Heart left ventricle (tissue), 16 donors: Measurements from ENCODE around the gene CXXC4. TPM values are rescaled to one million over a fixed set of nuclear protein-coding genes. Genes with fewer than 3 reads are reported as not detected.

ENCODE experiments used
- ATAC-seq, 4 donors: fragments of 200-7000 bp; cut with Tn5 transposase; one replicate each; pipeline ENCODE4 v1.9.1; 2020 to 2022; ENCODE audit warnings: moderate library complexity in 4 of 4, mild to moderate bottlenecking in 3 of 4, moderate number of reproducible peaks in 1 of 4
- DNase-seq, 5 donors: peaks; one replicate each; pipeline ENCODE4 v3.0.0-alpha.2; 2020
- H3K27ac ChIP-seq, 12 donors: fragments of 200-600 bp; sonication (generic) in 4 of 12; one replicate each; pipeline versions ENCODE4 v1.5.0 to v1.8.0; 2016 to 2022; ENCODE audit warnings: mild to moderate bottlenecking in 2 of 12
- H3K27me3 ChIP-seq, 9 donors: fragments of 200-600 bp; sonication (generic) in 2 of 9; one replicate each; pipeline versions ENCODE4 v1.5.1 to v1.8.0; 2016 to 2022; ENCODE audit warnings: mild to moderate bottlenecking in 3 of 9
- H3K36me3 ChIP-seq, 9 donors: fragments of 200-600 bp; sonication (generic) in 2 of 9; one replicate each; pipeline versions ENCODE4 v1.5.0 to v1.8.0; 2018 to 2022; ENCODE audit warnings: mild to moderate bottlenecking in 2 of 9
- H3K4me1 ChIP-seq, 12 donors: fragments of 200-600 bp; sonication (generic) in 4 of 12; one replicate each; pipeline versions ENCODE4 v1.5.0 to v1.8.0; 2016 to 2022; ENCODE audit warnings: mild to moderate bottlenecking in 3 of 12
- H3K4me3 ChIP-seq, 12 donors: fragments of 200-600 bp; sonication (generic) in 4 of 12; one replicate each; pipeline versions ENCODE4 v1.5.0 to v1.8.0; 2017 to 2022; ENCODE audit warnings: mild to moderate bottlenecking in 9 of 12, moderate library complexity in 4 of 12
- H3K9me3 ChIP-seq, 12 donors: fragments of 200-600 bp; sonication (generic) in 4 of 12; one replicate each; pipeline versions ENCODE4 v1.5.0 to v1.8.0; 2016 to 2022; ENCODE audit warnings: mild to moderate bottlenecking in 1 of 12
- CTCF ChIP-seq, 12 donors: fragments of 200-600 bp; sonication (generic) in 4 of 12; IDR thresholded peaks; one replicate each; pipeline versions ENCODE4 v1.5.0 to v1.8.0; 2018 to 2022; ENCODE audit warnings: antibody characterized with exemption in 12 of 12, mild to moderate bottlenecking in 5 of 12
- POLR2A ChIP-seq, 2 donors: fragments of 450-650 bp; IDR thresholded peaks; one replicate each; pipeline ENCODE4 v1.6.1; 2017; ENCODE audit warnings: antibody characterized with exemption in 2 of 2, mild to moderate bottlenecking in 2 of 2, moderate library complexity in 2 of 2
- WGBS, 4 donors: extraction: QIAGEN DNeasy Blood & Tissue Kit in 2 of 4; methylation state at CpG; one replicate each; pipeline versions ENCODE4 v1.1.5 to v1.1.7; 2013 to 2018; 5-methylcytosine and 5-hydroxymethylcytosine counted together
- intact Hi-C, 10 donors: fragments of 100-400 bp; cut with DNase I; formaldehyde crosslinking; loops; one replicate each; pipeline versions ENCODE4 v1.11.1 to v1.14.2; 2022
- polyA plus RNA-seq, 2 donors: library from polyadenylated mRNA; stranded (reverse); fragments of 200-250 nt; gene quantifications; one replicate each; pipeline ENCODE4 v1.2.3, GENCODE V29; 2013
- total RNA-seq, 9 donors: library from RNA; depleted of rRNA in 2 of 9; stranded (reverse); fragments of >200 nt in 2 of 9; fragmentation: NEBNext Ultra II Directional in 3 of 9; extraction: Animal tissue kit (Norgen Biotek cat#: 25700) in 3 of 9; gene quantifications; one replicate each; pipeline versions ENCODE4 v1.1.0 to v1.2.4, GENCODE V29; 2016 to 2023
- donor health status: ischemic (EF 13 %, LVEDD 7.1; RV severe dilation, severe dysfunction).
- donor health status: healthy with polysubstance abuse.
- donor health status: DM: no; HTN: yes; CAD: no.
- donor health status: DM: no; HTN: no; CAD: no.
- donor health status: ischemic (EF 25% LVEDD 6.9; RV normal size, moderate dysfunction).
- donor health status: ischemic (EF 25% LVEDD 5.7; RV mildly dilated, moderate dysfunction).
- donor health status: healthy.
- donor health status: DM: yes; HTN: yes; CAD: no.
- donor health status: ischemic (EF 35%, LVEDD 5.7; RV mildly dilated, moderate dysfunction).
- donor health status: nonischemic (EF 11% LVEDD 7.7; RV severe dilation, severe dysfunction).
- donor health status: DM: yes; HTN: yes; CAD: no.
- donor health status: PGD.
- donor health status: ischemic (EF 29% LVEDD 5.4; RV normal size, mild dysfunction).
- donor health status: nonischemic (EF 23%, LVEDD 6.1; RV moderate dilation, normal function).

Gene CXXC4
- total and polyA plus RNA-seq, 11 donors, result 0.58 to 7.3 (median 3.3) TPM

GRCh38 chr4:104502471-104502870, 7.8 kb upstream of the CXXC4 start:
- Histone ChIP-seq H3K27me3 (peaks cover 0 to 3% (median 0%) of the 10 kb centered on the region in 9 donors), H3K36me3 (no peaks in the 10 kb centered on the region), H3K4me1 (peaks cover 0 to 21% (median 6%) of the 10 kb centered on the region in 12 donors), H3K9me3 (no peaks in the 10 kb centered on the region), H3K4me3 (no peak overlapping the region), H3K27ac (no peak overlapping the region)
- ATAC-seq (no peak), DNase-seq (no peak)
- intact Hi-C loops, result no loop called here
- 39 to 46% (median 43%) methylated on average over 2 of the region's 2 CpGs for WGBS, 4 donors
- TF ChIP-seq POLR2A (IDR thresholded peaks at IDR 0.05) (no peak), CTCF (IDR thresholded peaks at IDR 0.05) (no peak)

GRCh38 chr4:104501290-104501689, 6.6 kb upstream of the CXXC4 start:
- peak; percentile 46 to 92 (median 82) for ATAC-seq
- Histone ChIP-seq H3K4me1 (peaks cover 0 to 21% (median 6%) of the 10 kb centered on the region in 12 donors), H3K27ac (peak overlapping the region in 6 of 12 donors; percentile 0 to 35 (median 12)), H3K9me3 (no peaks in the 10 kb centered on the region), H3K27me3 (peaks cover 0 to 13% (median 0%) of the 10 kb centered on the region in 9 donors), H3K4me3 (no peak overlapping the region), H3K36me3 (no peaks in the 10 kb centered on the region)
- no peak for DNase-seq
- no peak for TF ChIP-seq POLR2A (IDR thresholded peaks at IDR 0.05)
- no peak for TF ChIP-seq CTCF (IDR thresholded peaks at IDR 0.05)
- intact Hi-C loops, result no loop called here
- WGBS, 4 donors, result 20 to 29% (median 26%) methylated on average over 3 of the region's 3 CpGs

- H3K27ac ChIP-seq, result peak overlapping the region in 10 of 12 donors; percentile 0 to 43 (median 19)
- no peak overlapping the region for H3K4me3 ChIP-seq
- intact Hi-C loops, result no loop called here
- TF ChIP-seq CTCF (IDR thresholded peaks at IDR 0.05) (no peak), POLR2A (IDR thresholded peaks at IDR 0.05) (no peak)
- DNase-seq (peak in 2 of 5 donors; percentile 22 to 39), ATAC-seq (peak; percentile 76 to 83 (median 78))
- H3K9me3 ChIP-seq, result no peaks in the 10 kb centered on the region
- peaks cover 0 to 26% (median 7%) of the 10 kb centered on the region in 12 donors for H3K4me1 ChIP-seq
- no peaks in the 10 kb centered on the region for H3K36me3 ChIP-seq
- 30 to 39% (median 31%) methylated on average over 5 of the region's 5 CpGs for WGBS, 4 donors
- peaks cover 0 to 14% (median 0%) of the 10 kb centered on the region in 9 donors for H3K27me3 ChIP-seq
These were observed 5.7 kb upstream of the CXXC4 start for GRCh38 chr4:104500442-104500841.

GRCh38 chr4:104494185-104494584, 509 bp downstream of the CXXC4 start:
- Histone ChIP-seq H3K4me3 (peak overlapping the region in 11 of 12 donors; percentile 20 to 74 (median 59)), H3K9me3 (no peaks in the 10 kb centered on the region), H3K27ac (peak overlapping the region in 10 of 12 donors; percentile 55 to 89 (median 82)), H3K36me3 (no peaks in the 10 kb centered on the region), H3K4me1 (peaks cover 0 to 41% (median 11%) of the 10 kb centered on the region in 12 donors), H3K27me3 (peaks cover 0 to 49% (median 0%) of the 10 kb centered on the region in 9 donors)
- intact Hi-C loops, result loop anchor here in 3 of 10 donors (5.0 to 10.0 kb wide), 5 partner anchors 241 to 981 kb away; partner anchors contain the start of gene PPA2 (in 2 of the 3)
- 11 to 24% (median 19%) methylated on average over 5 of the region's 5 CpGs for WGBS, 4 donors
- DNase-seq (no peak), ATAC-seq (no peak)
- TF ChIP-seq CTCF (IDR thresholded peaks at IDR 0.05) (no peak), POLR2A (IDR thresholded peaks at IDR 0.05) (no peak)
